GM12878 (cell line): ENCODE results near the gene TSHZ2.

Experiments
- DPF2 ChIP-seq: fragments of 450-650 bp; IDR thresholded peaks from 2 replicates; pipeline ENCODE4 v1.6.1; 2017; ENCODE audit warnings: mild to moderate bottlenecking
- EGR1 ChIP-seq, 2 experiments: IDR thresholded peaks; 1 replicate in 1 of 2; 2 replicates in 1 of 2; pipeline ENCODE4 v1.6.1; 2011 to 2012; ENCODE audit warnings: low read depth in 2 of 2, low read length in 2 of 2, borderline replicate concordance in 1 of 2, mild to moderate bottlenecking in 1 of 2, moderate library complexity in 1 of 2
- SRF ChIP-seq, 2 experiments: IDR thresholded peaks; 2 replicates each; pipeline ENCODE4 v1.6.1; 2011; ENCODE audit warnings: low read depth in 2 of 2, low read length in 2 of 2, mild to moderate bottlenecking in 1 of 2, moderate library complexity in 1 of 2
- SUZ12 ChIP-seq: fragments of 200-600 bp; sonication (generic); IDR thresholded peaks from one replicate; pipeline ENCODE4 v1.6.1; 2018; ENCODE audit warnings: antibody characterized with exemption, mild to moderate bottlenecking; ENCODE audit not compliant: unreplicated experiment
- ZBED1 ChIP-seq: IDR thresholded peaks from 2 replicates; pipeline ENCODE4 v1.6.1; 2016; ENCODE audit warnings: borderline replicate concordance
- TF ChIP-seq, protein P1 (sequence below): IDR thresholded peaks from 2 replicates; pipeline ENCODE4 v1.6.1; 2011; ENCODE audit warnings: low read depth, low read length, improper control_type of control experiment, borderline replicate concordance
- TF ChIP-seq, protein P2 (sequence below), 3 experiments: IDR thresholded peaks in 2 of 3; conservative IDR thresholded peaks in 1 of 3; 2 replicates each; pipeline ENCODE4 v1.5.1; 2011; ENCODE audit warnings: low read depth in 3 of 3, low read length in 3 of 3, mild to moderate bottlenecking in 3 of 3, control low read depth in 2 of 3, moderate library complexity in 2 of 3, inconsistent platforms in 1 of 3, mixed read lengths in 1 of 3; ENCODE audit not compliant: control insufficient read depth in 2 of 3, insufficient read depth in 1 of 3; ENCODE audit errors: extremely low read depth in 1 of 3
- TF ChIP-seq, protein P3 (sequence below): fragments of 450-650 bp; IDR thresholded peaks from 2 replicates; pipeline ENCODE4 v1.6.1; 2016; ENCODE audit warnings: mild to moderate bottlenecking

DNA sequence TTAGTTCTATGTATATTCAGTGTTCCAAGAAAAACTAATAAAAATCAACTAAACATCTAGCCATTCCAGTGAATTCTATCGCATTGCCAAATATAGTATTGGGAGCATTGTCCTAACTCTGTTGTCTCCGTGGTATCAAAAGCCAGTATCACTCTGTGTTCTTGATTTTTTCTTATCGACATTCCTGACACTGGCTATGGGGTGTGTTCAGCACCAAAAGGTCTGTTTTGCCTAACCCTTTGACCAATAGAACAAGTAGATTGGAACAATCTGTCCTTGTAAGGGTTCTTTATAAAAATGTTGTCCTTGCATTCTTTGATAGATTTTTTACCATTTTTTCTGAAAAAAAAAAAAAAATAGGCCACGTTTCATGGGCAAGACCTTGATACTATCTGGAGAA, 161.5 kb downstream of the TSHZ2 start:
- TF ChIP-seq, protein P1, sequence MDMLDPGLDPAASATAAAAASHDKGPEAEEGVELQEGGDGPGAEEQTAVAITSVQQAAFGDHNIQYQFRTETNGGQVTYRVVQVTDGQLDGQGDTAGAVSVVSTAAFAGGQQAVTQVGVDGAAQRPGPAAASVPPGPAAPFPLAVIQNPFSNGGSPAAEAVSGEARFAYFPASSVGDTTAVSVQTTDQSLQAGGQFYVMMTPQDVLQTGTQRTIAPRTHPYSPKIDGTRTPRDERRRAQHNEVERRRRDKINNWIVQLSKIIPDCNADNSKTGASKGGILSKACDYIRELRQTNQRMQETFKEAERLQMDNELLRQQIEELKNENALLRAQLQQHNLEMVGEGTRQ = no peak
- TF ChIP-seq DPF2 (no peak), SUZ12 (no peak), ZBED1 (no peak), EGR1 (IDR thresholded peaks at IDR 0.05; ENCODE audit: borderline replicate concordance in 1 of 2, low read depth in 2 of 2, low read length in 2 of 2) (no peak), SRF (IDR thresholded peaks at IDR 0.05; ENCODE audit: low read depth in 2 of 2, low read length in 2 of 2) (no peak)
- TF ChIP-seq, protein P2, sequence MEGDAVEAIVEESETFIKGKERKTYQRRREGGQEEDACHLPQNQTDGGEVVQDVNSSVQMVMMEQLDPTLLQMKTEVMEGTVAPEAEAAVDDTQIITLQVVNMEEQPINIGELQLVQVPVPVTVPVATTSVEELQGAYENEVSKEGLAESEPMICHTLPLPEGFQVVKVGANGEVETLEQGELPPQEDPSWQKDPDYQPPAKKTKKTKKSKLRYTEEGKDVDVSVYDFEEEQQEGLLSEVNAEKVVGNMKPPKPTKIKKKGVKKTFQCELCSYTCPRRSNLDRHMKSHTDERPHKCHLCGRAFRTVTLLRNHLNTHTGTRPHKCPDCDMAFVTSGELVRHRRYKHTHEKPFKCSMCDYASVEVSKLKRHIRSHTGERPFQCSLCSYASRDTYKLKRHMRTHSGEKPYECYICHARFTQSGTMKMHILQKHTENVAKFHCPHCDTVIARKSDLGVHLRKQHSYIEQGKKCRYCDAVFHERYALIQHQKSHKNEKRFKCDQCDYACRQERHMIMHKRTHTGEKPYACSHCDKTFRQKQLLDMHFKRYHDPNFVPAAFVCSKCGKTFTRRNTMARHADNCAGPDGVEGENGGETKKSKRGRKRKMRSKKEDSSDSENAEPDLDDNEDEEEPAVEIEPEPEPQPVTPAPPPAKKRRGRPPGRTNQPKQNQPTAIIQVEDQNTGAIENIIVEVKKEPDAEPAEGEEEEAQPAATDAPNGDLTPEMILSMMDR (IDR thresholded peaks at IDR 0.05 in 2 of 3, conservative IDR thresholded peaks at IDR 0.05 in 1 of 3; ENCODE audit: control insufficient read depth in 2 of 3, extremely low read depth in 1 of 3, insufficient read depth in 1 of 3, low read depth in 3 of 3, low read length in 3 of 3) = no peak
- TF ChIP-seq, protein P3, sequence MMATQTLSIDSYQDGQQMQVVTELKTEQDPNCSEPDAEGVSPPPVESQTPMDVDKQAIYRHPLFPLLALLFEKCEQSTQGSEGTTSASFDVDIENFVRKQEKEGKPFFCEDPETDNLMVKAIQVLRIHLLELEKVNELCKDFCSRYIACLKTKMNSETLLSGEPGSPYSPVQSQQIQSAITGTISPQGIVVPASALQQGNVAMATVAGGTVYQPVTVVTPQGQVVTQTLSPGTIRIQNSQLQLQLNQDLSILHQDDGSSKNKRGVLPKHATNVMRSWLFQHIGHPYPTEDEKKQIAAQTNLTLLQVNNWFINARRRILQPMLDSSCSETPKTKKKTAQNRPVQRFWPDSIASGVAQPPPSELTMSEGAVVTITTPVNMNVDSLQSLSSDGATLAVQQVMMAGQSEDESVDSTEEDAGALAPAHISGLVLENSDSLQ = no peak
